HepG2 (cell line): ENCODE results near the gene SLC18A3. TPM values are rescaled to one million over a fixed set of nuclear protein-coding genes. Genes with fewer than 3 reads are reported as not detected.

Source experiments
- ATAC-seq: fragments of 200-7000 bp; cut with Tn5 transposase; 3 replicates; pipeline ENCODE4 v1.9.1; 2020; ENCODE audit warnings: mild to moderate bottlenecking, moderate library complexity
- BruUV-seq: library from RNA; stranded (reverse); fragments of 400-500 nt; replicated peaks from 2 replicates; lab custom pipeline; 2021; lab: Mats Ljungman, UMichigan
- CTCF ChIA-PET: fragments of 300-600 bp; formaldehyde crosslinking; extraction: SDS; loops from one replicate; lab custom pipeline; 2021; ENCODE audit warnings: low total read pairs, inconsistent platforms, low intra/inter-chr PET ratio; lab: Yijun Ruan, JAX
- POLR2A ChIA-PET: fragments of 350-600 bp; sonication (Branson Sonifier 250); formaldehyde crosslinking; loops from one replicate; lab custom pipeline; 2020; ENCODE audit warnings: antibody characterized with exemption, inconsistent platforms; lab: Yijun Ruan, JAX
- DNase-seq: peaks from one replicate; pipeline ENCODE4 v3.0.0-alpha.2; 2015; ENCODE audit warnings: low spot score
- FAIRE-seq: peaks from 3 replicates; lab custom pipeline; 2011; peaks lifted over from hg19 to GRCh38; lab: Jason Lieb, UNC
- H2AFZ ChIP-seq: one replicate; pipeline ENCODE4 v1.6.1; 2011; ENCODE audit warnings: low read length, inconsistent platforms
- H3K27ac ChIP-seq: fragments of 300-600 bp; 3 replicates; pipeline ENCODE4 v1.8.0; 2011; ENCODE audit warnings: mixed run types, mild to moderate bottlenecking, mixed read lengths, low read length, inconsistent platforms; ENCODE audit not compliant: insufficient read depth; ENCODE audit errors: extremely low read length
- H3K27me3 ChIP-seq, 2 experiments: fragments of 200-600 bp in 1 of 2; 2 replicates in 1 of 2; 3 replicates in 1 of 2; pipeline versions ENCODE4 v1.6.0 to v1.8.0; 2011; ENCODE audit warnings: low read length in 2 of 2, mild to moderate bottlenecking in 2 of 2, moderate library complexity in 2 of 2, inconsistent platforms in 1 of 2; ENCODE audit not compliant: insufficient read depth in 2 of 2, control insufficient read depth in 1 of 2
- H3K36me3 ChIP-seq, 2 experiments: fragments of 200-600 bp in 1 of 2; replicated peaks in 1 of 2; 2 replicates in 1 of 2; 3 replicates in 1 of 2; pipeline versions ENCODE4 v1.5.1 to v1.8.0; 2011; ENCODE audit warnings: low read length in 2 of 2, inconsistent platforms in 1 of 2; ENCODE audit not compliant: insufficient read depth in 2 of 2, control insufficient read depth in 1 of 2
- H3K4me1 ChIP-seq: 2 replicates; pipeline ENCODE4 v1.5.1; 2012; ENCODE audit warnings: low read length, inconsistent platforms; ENCODE audit not compliant: insufficient read depth
- H3K4me2 ChIP-seq: 2 replicates; pipeline ENCODE4 v1.6.0; 2011; ENCODE audit warnings: low read depth, low read length, inconsistent platforms
- H3K4me3 ChIP-seq, 3 experiments: fragments of 200-600 bp in 1 of 3; sonication (generic), shearing (Covaris generic) in 1 of 3; replicated peaks in 1 of 3; 2 replicates each; pipeline ENCODE4 v1.5.1; 2011 to 2016; ENCODE audit warnings: low read length in 3 of 3, inconsistent platforms in 2 of 3, low read depth in 2 of 3, mild to moderate bottlenecking in 2 of 3, control low read depth in 1 of 3, mixed read lengths in 1 of 3; ENCODE audit not compliant: insufficient read depth in 1 of 3
- H3K79me2 ChIP-seq: one replicate; pipeline ENCODE4 v1.6.1; 2011; ENCODE audit warnings: low read length, inconsistent platforms; ENCODE audit not compliant: insufficient read depth
- H3K9ac ChIP-seq: 2 replicates; pipeline ENCODE4 v1.6.0; 2011; ENCODE audit warnings: mild to moderate bottlenecking, low read depth, low read length, inconsistent platforms; ENCODE audit not compliant: insufficient read depth
- H3K9me3 ChIP-seq: 2 replicates; pipeline ENCODE4 v1.5.1; 2012; ENCODE audit warnings: mild to moderate bottlenecking, low read length
- H4K20me1 ChIP-seq: 2 replicates; pipeline ENCODE4 v1.6.0; 2011; ENCODE audit warnings: inconsistent platforms, mild to moderate bottlenecking, low read length, moderate library complexity; ENCODE audit not compliant: insufficient read depth
- ATF7-NPFF ChIP-seq: sonication (generic); formaldehyde crosslinking; IDR thresholded peaks from 2 replicates; pipeline ENCODE4 v1.8.1; 2023; ENCODE audit warnings: mild to moderate bottlenecking, low read depth, missing genetic modification reagents, moderate library complexity
- FIP1L1 ChIP-seq: fragments of 200-400 bp; formaldehyde crosslinking; IDR thresholded peaks from 2 replicates; pipeline ENCODE4 v1.6.1; 2018; ENCODE audit warnings: low read depth, mild to moderate bottlenecking, low read length, moderate library complexity, borderline replicate concordance; ENCODE audit not compliant: insufficient read depth
- HDAC6 ChIP-seq: fragments of 200-600 bp; sonication (generic); IDR thresholded peaks from 2 replicates; pipeline ENCODE4 v1.7.0; 2017; ENCODE audit warnings: mild to moderate bottlenecking, antibody characterized with exemption, low read length, low read depth
- KMT2A ChIP-seq: sonication (generic); formaldehyde crosslinking; IDR thresholded peaks from 2 replicates; pipeline ENCODE4 v1.4.0; 2020; ENCODE audit warnings: missing genetic modification reagents
- NCOA5 ChIP-seq: sonication (generic); formaldehyde crosslinking; IDR thresholded peaks from 2 replicates; pipeline ENCODE4 v1.4.0; 2020; ENCODE audit warnings: missing genetic modification reagents
- PCBP1 ChIP-seq: fragments of 200-400 bp; formaldehyde crosslinking; IDR thresholded peaks from 2 replicates; pipeline ENCODE4 v1.6.1; 2017; ENCODE audit warnings: mild to moderate bottlenecking, low read depth, low read length, borderline replicate concordance
- RBM39 ChIP-seq: fragments of 200-400 bp; formaldehyde crosslinking; IDR thresholded peaks from one replicate; pipeline ENCODE4 v1.6.1; 2018; ENCODE audit warnings: antibody characterized with exemption, mild to moderate bottlenecking, low read depth, low read length; ENCODE audit not compliant: poor library complexity, severe bottlenecking
- SALL1 ChIP-seq: sonication (generic); formaldehyde crosslinking; IDR thresholded peaks from 2 replicates; pipeline ENCODE4 v1.8.0; 2022; ENCODE audit warnings: mild to moderate bottlenecking, missing genetic modification reagents
- ZNF644 ChIP-seq: IDR thresholded peaks from 2 replicates; pipeline ENCODE4 v1.6.1; 2016; ENCODE audit warnings: low read depth
- ZSCAN25 ChIP-seq: sonication (generic); formaldehyde crosslinking; IDR thresholded peaks from 2 replicates; pipeline ENCODE4 v1.8.0; 2022; ENCODE audit warnings: mild to moderate bottlenecking, missing genetic modification reagents
- WGBS: methylation state at CpG from one replicate; pipeline ENCODE4 v1.1.6; 2017; ENCODE audit warnings: low lambda C conversion rate; 5-methylcytosine and 5-hydroxymethylcytosine counted together
- in situ Hi-C: cut with HindIII; loops from 2 replicates; pipeline ENCODE4 v1.10.0; 2017; ENCODE audit warnings: low pct_unique_long_range_greater_than_20kb; ENCODE audit not compliant: extremely low pct_ligation_motif_present
- intact Hi-C: fragments of 100-400 bp; cut with micrococcal nuclease; formaldehyde crosslinking; loops from one replicate; pipeline ENCODE4 v1.10.0; 2022; ENCODE audit not compliant: unreplicated experiment
- polyA plus RNA-seq, 8 experiments: library from polyadenylated mRNA; depleted of rRNA in 3 of 8; stranded (reverse) in 7 of 8; unstranded in 1 of 8; fragments of >200 nt; fragmentation: Illumina TruSeq in 4 of 8; extraction: Trizol in 4 of 8; gene quantifications; 2 replicates each; pipeline versions ENCODE4 v1.2.1 to v1.2.3, GENCODE V29; 2011 to 2016; ENCODE audit warnings: low read depth in 4 of 8, missing spikeins in 1 of 8, mixed read lengths in 1 of 8; ENCODE audit not compliant: insufficient read depth in 1 of 8
- total RNA-seq, 5 experiments: library from RNA; depleted of rRNA; stranded (reverse); fragments of >200 nt; fragmentation: Illumina TruSeq; extraction: Trizol; gene quantifications; 2 replicates each; pipeline ENCODE4 v1.2.3, GENCODE V29; 2016; ENCODE audit warnings: low read depth in 1 of 5
- TF ChIP-seq, protein P1 (sequence below): sonication (generic); formaldehyde crosslinking; IDR thresholded peaks from 2 replicates; pipeline ENCODE4 v1.5.0; 2020; ENCODE audit warnings: missing genetic modification reagents
- TF ChIP-seq, protein P2 (sequence below): sonication (generic); formaldehyde crosslinking; IDR thresholded peaks from 2 replicates; pipeline ENCODE4 v1.4.0; 2020; ENCODE audit warnings: mild to moderate bottlenecking, missing genetic modification reagents
- TF ChIP-seq, protein P3 (sequence below): sonication (generic); formaldehyde crosslinking; IDR thresholded peaks from 2 replicates; pipeline ENCODE4 v1.5.1; 2020; ENCODE audit warnings: missing genetic modification reagents, mild to moderate bottlenecking, borderline replicate concordance
- TF ChIP-seq, protein P4 (sequence below): sonication (generic); formaldehyde crosslinking; IDR thresholded peaks from 2 replicates; pipeline ENCODE4 v1.5.0; 2020; ENCODE audit warnings: missing genetic modification reagents, mild to moderate bottlenecking, borderline replicate concordance
- TF ChIP-seq, protein P5 (sequence below): IDR thresholded peaks from 2 replicates; pipeline ENCODE4 v1.6.1; 2016; ENCODE audit warnings: low read depth, borderline replicate concordance

Gene SLC18A3
- total and polyA plus RNA-seq, 2 of the 13 experiments (the other 11 are each of a cell fraction or from before 2014, with no cell fraction given) = not detected

DNA sequence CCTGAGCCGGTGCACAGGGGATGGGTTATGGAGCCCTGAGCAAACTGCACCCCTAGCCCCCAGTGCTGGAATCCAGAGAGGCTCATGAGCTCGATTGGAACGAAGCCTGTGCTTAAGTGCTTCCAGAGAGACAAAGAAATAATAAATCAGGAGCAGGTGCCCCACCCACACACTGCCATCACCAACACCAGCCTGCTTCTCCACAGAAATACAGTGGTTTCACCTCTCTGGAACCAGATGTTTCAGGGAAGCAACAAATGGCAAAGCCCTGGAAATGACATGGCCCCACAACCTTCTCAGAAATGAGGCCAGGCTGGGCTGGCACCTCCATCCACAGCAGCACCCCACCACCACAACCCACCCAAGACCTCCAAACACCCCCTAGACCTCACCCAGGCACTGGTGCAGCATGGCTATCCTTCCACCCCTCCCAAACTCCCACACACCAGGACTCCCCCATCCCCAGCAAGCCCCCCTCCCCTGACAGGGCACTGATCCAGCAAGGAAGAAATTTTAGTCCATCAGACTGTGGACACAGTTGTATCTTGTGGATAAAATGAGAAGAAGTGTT, 4.1 kb upstream of the SLC18A3 start:
- H2AFZ ChIP-seq = no peak overlapping the region
- intact Hi-C loops = no loop called here
- no peaks in the 10 kb centered on the region for H3K79me2 ChIP-seq
- ChIA-PET POLR2A (no interaction called here), CTCF (no interaction called here)
- WGBS = 0% methylated on average over 3 of the region's 3 CpGs
- H3K9me3 ChIP-seq = no peaks in the 10 kb centered on the region
- TF ChIP-seq ATF7-NPFF (CRISPR knock-in tag) (no peak), HDAC6 (no peak), NCOA5 (CRISPR knock-in tag) (no peak), SALL1 (CRISPR knock-in tag) (no peak), FIP1L1 (no peak), ZNF644 (CRISPR knock-in tag) (no peak), RBM39 (no peak), PCBP1 (no peak), ZSCAN25 (no peak), KMT2A (no peak)
- TF ChIP-seq, protein P1, sequence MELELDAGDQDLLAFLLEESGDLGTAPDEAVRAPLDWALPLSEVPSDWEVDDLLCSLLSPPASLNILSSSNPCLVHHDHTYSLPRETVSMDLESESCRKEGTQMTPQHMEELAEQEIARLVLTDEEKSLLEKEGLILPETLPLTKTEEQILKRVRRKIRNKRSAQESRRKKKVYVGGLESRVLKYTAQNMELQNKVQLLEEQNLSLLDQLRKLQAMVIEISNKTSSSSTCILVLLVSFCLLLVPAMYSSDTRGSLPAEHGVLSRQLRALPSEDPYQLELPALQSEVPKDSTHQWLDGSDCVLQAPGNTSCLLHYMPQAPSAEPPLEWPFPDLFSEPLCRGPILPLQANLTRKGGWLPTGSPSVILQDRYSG (CRISPR knock-in tag) = no peak
- TF ChIP-seq, protein P2, sequence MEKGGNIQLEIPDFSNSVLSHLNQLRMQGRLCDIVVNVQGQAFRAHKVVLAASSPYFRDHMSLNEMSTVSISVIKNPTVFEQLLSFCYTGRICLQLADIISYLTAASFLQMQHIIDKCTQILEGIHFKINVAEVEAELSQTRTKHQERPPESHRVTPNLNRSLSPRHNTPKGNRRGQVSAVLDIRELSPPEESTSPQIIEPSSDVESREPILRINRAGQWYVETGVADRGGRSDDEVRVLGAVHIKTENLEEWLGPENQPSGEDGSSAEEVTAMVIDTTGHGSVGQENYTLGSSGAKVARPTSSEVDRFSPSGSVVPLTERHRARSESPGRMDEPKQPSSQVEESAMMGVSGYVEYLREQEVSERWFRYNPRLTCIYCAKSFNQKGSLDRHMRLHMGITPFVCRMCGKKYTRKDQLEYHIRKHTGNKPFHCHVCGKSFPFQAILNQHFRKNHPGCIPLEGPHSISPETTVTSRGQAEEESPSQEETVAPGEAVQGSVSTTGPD (CRISPR knock-in tag) = no peak
- TF ChIP-seq, protein P3, sequence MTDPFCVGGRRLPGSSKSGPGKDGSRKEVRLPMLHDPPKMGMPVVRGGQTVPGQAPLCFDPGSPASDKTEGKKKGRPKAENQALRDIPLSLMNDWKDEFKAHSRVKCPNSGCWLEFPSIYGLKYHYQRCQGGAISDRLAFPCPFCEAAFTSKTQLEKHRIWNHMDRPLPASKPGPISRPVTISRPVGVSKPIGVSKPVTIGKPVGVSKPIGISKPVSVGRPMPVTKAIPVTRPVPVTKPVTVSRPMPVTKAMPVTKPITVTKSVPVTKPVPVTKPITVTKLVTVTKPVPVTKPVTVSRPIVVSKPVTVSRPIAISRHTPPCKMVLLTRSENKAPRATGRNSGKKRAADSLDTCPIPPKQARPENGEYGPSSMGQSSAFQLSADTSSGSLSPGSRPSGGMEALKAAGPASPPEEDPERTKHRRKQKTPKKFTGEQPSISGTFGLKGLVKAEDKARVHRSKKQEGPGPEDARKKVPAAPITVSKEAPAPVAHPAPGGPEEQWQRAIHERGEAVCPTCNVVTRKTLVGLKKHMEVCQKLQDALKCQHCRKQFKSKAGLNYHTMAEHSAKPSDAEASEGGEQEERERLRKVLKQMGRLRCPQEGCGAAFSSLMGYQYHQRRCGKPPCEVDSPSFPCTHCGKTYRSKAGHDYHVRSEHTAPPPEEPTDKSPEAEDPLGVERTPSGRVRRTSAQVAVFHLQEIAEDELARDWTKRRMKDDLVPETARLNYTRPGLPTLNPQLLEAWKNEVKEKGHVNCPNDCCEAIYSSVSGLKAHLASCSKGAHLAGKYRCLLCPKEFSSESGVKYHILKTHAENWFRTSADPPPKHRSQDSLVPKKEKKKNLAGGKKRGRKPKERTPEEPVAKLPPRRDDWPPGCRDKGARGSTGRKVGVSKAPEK (CRISPR knock-in tag) = no peak
- TF ChIP-seq, protein P4, sequence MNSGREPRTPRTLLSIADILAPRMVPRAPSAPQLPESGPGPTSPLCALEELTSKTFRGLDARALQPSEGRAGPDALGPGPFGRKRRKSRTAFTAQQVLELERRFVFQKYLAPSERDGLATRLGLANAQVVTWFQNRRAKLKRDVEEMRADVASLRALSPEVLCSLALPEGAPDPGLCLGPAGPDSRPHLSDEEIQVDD (CRISPR knock-in tag) = no peak
- TF ChIP-seq, protein P5, sequence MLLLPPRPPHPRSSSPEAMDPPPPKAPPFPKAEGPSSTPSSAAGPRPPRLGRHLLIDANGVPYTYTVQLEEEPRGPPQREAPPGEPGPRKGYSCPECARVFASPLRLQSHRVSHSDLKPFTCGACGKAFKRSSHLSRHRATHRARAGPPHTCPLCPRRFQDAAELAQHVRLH (CRISPR knock-in tag) = no peak
- ATAC-seq (no peak), DNase-seq (no peak), FAIRE-seq (no peak)
- peaks cover 12% of the 10 kb centered on the region; the same call in 1 of the 2 replicates for H4K20me1 ChIP-seq
- no peak overlapping the region for H3K4me2 ChIP-seq
- in situ Hi-C loops = no loop called here
- H3K4me3 ChIP-seq = no peak overlapping the region
- H3K27ac ChIP-seq = no peak overlapping the region
- peaks cover 5 to 23% of the 10 kb centered on the region in 2 experiments for H3K27me3 ChIP-seq
- H3K4me1 ChIP-seq = no peaks in the 10 kb centered on the region
- no TSS peak for BruUV-seq
- no peaks in the 10 kb centered on the region for H3K36me3 ChIP-seq
- H3K9ac ChIP-seq = no peak overlapping the region
